Stimulated activated CD8-positive, alpha-beta memory T cell treated with anti-CD3 and anti-CD28 coated beads, Interleukin-15, amount 100 ng/mL, for 48 hours (primary cell): ENCODE results near the gene COL9A3.

Source experiments
- DNase-seq, 2 donors: peaks; one replicate each; pipeline ENCODE4 v3.0.0-alpha.2; 2020; ENCODE audit warnings: low read depth in 2 of 2

COL9A3 gene

GRCh38 chr20:62823688-62824475, 7.0 kb downstream of the COL9A3 start:
- no peak for DNase-seq

GRCh38 chr20:62824476-62825332, 7.9 kb downstream of the COL9A3 start:
- no peak for DNase-seq

- no peak for DNase-seq
Measured at GRCh38 chr20:62825333-62825985, 8.6 kb downstream of the COL9A3 start.

GRCh38 chr20:62825986-62826645, 9.3 kb downstream of the COL9A3 start:
- no peak for DNase-seq

GRCh38 chr20:62826646-62827310, 9.9 kb downstream of the COL9A3 start:
- DNase-seq, result no peak

- no peak for DNase-seq
Measured at GRCh38 chr20:62827311-62828038, 10.6 kb downstream of the COL9A3 start.

- DNase-seq, result no peak
Measured at GRCh38 chr20:62828051-62828450, 11.2 kb downstream of the COL9A3 start.

GRCh38 chr20:62828511-62829230, 11.8 kb downstream of the COL9A3 start:
- no peak for DNase-seq

GRCh38 chr20:62829231-62830230, 12.7 kb downstream of the COL9A3 start:
- no peak for DNase-seq

- no peak for DNase-seq
Measured at GRCh38 chr20:62830251-62830650, 13.4 kb downstream of the COL9A3 start.

- no peak for DNase-seq
Measured at GRCh38 chr20:62830821-62831220, 14.0 kb downstream of the COL9A3 start.

GRCh38 chr20:62831361-62831788, 14.5 kb downstream of the COL9A3 start:
- no peak for DNase-seq

GRCh38 chr20:62831854-62832211, 15.0 kb downstream of the COL9A3 start:
- DNase-seq, result no peak

- peak in 1 of 2 donors; percentile 21 for DNase-seq
Measured at GRCh38 chr20:62832212-62832922, 15.5 kb downstream of the COL9A3 start.

- no peak for DNase-seq
Measured at GRCh38 chr20:62832951-62833391, 16.1 kb downstream of the COL9A3 start.

GRCh38 chr20:62834967-62835730, 18.3 kb downstream of the COL9A3 start:
- DNase-seq, result no peak
